Neural crest cell (in vitro differentiated cells): Measurements from ENCODE around the gene KPRP. TPM values are rescaled to one million over a fixed set of nuclear protein-coding genes. Genes with fewer than 3 reads are reported as not detected.

Experiments used
- DNase-seq: peaks from one replicate; pipeline ENCODE4 v3.0.0; 2021; ENCODE audit warnings: low read depth, mixed read lengths, low spot score
- H3K27ac Mint-ChIP-seq: one replicate; pipeline ENCODE4 v1.8.0; 2021; ENCODE audit warnings: mild to moderate bottlenecking, mixed read lengths; ENCODE audit not compliant: unreplicated experiment
- H3K27me3 Mint-ChIP-seq: 2 replicates; pipeline ENCODE4 v1.8.0; 2021; ENCODE audit warnings: low read depth, mild to moderate bottlenecking, mixed read lengths
- H3K36me3 Mint-ChIP-seq: 2 replicates; pipeline ENCODE4 v1.8.0; 2021; ENCODE audit warnings: low read depth, mild to moderate bottlenecking, mixed read lengths
- H3K4me1 Mint-ChIP-seq: 2 replicates; pipeline ENCODE4 v1.8.0; 2021; ENCODE audit warnings: mixed read lengths
- H3K4me3 Mint-ChIP-seq: one replicate; pipeline ENCODE4 v1.8.0; 2021; ENCODE audit warnings: mild to moderate bottlenecking, mixed read lengths
- H3K9me3 Mint-ChIP-seq: 2 replicates; pipeline ENCODE4 v1.8.0; 2021; ENCODE audit warnings: mixed read lengths
- CTCF ChIP-seq: fragments of 200-600 bp; sonication (generic); conservative IDR thresholded peaks from 2 replicates; pipeline ENCODE4 v1.5.0; 2021; ENCODE audit warnings: antibody characterized with exemption, mild to moderate bottlenecking
- total RNA-seq: library from RNA; stranded (reverse); gene quantifications from 2 replicates; pipeline ENCODE4 v1.2.1, GENCODE V29; 2021

Gene KPRP
- total RNA-seq, 1 donor from 2014 or later: not detected

GRCh38 chr1:152745765-152746444 lies 11.9 kb upstream of the KPRP start:
- H3K4me3 Mint-ChIP-seq: no peak overlapping the region
- no peaks in the 10 kb centered on the region for H3K4me1 Mint-ChIP-seq
- no peaks in the 10 kb centered on the region for H3K27me3 Mint-ChIP-seq

GRCh38 chr1:152747831-152748230 lies 10.0 kb upstream of the KPRP start:
- H3K36me3 Mint-ChIP-seq: peaks cover 4% of the 10 kb centered on the region
- H3K9me3 Mint-ChIP-seq: peaks cover 32% of the 10 kb centered on the region
- no peak overlapping the region for H3K4me3 Mint-ChIP-seq
- H3K4me1 Mint-ChIP-seq: no peaks in the 10 kb centered on the region
- no peak overlapping the region for H3K27ac Mint-ChIP-seq
- no peak for TF ChIP-seq CTCF
- no peaks in the 10 kb centered on the region for H3K27me3 Mint-ChIP-seq
- no peak for DNase-seq

More at GRCh38 chr1:152745765-152746444, 11.9 kb upstream of the KPRP start:
- Mint-ChIP-seq H3K27ac (no peak overlapping the region), H3K36me3 (peaks cover 4% of the 10 kb centered on the region), H3K9me3 (peaks cover 37% of the 10 kb centered on the region)
- no peak for DNase-seq
- no peak for TF ChIP-seq CTCF

GRCh38 chr1:152752225-152752624 lies 5.6 kb upstream of the KPRP start:
- TF ChIP-seq CTCF: no peak
- no peak for DNase-seq
- H3K36me3 Mint-ChIP-seq: peaks cover 4% of the 10 kb centered on the region
- peaks cover 35% of the 10 kb centered on the region for H3K9me3 Mint-ChIP-seq
- no peak overlapping the region for H3K27ac Mint-ChIP-seq
- H3K27me3 Mint-ChIP-seq: no peaks in the 10 kb centered on the region
- H3K4me1 Mint-ChIP-seq: no peaks in the 10 kb centered on the region
- H3K4me3 Mint-ChIP-seq: no peak overlapping the region

GRCh38 chr1:152753586-152753985 lies 4.2 kb upstream of the KPRP start:
- peaks cover 33% of the 10 kb centered on the region for H3K9me3 Mint-ChIP-seq
- no peaks in the 10 kb centered on the region for H3K4me1 Mint-ChIP-seq
- no peaks in the 10 kb centered on the region for H3K27me3 Mint-ChIP-seq
- no peak for TF ChIP-seq CTCF
- no peak for DNase-seq
- H3K36me3 Mint-ChIP-seq: peaks cover under 1% of the 10 kb centered on the region
- H3K4me3 Mint-ChIP-seq: no peak overlapping the region
- no peak overlapping the region for H3K27ac Mint-ChIP-seq

GRCh38 chr1:152756872-152757271 lies 953 bp upstream of the KPRP start:
- Mint-ChIP-seq H3K36me3 (peaks cover 9% of the 10 kb centered on the region), H3K4me1 (no peaks in the 10 kb centered on the region), H3K4me3 (no peak overlapping the region), H3K9me3 (peaks cover 31% of the 10 kb centered on the region), H3K27me3 (no peaks in the 10 kb centered on the region), H3K27ac (no peak overlapping the region)
- DNase-seq: no peak
- TF ChIP-seq CTCF: no peak
